WTC11 (cell line): ENCODE data around the gene SLC24A4. TPM values are rescaled to one million over a fixed set of nuclear protein-coding genes. Genes with fewer than 3 reads are reported as not detected.

Experiments used
- ATAC-seq: fragments of 200-7000 bp; cut with Tn5 transposase; 2 replicates; pipeline ENCODE4 v1.10.0; 2021; ENCODE audit warnings: mild to moderate bottlenecking, moderate library complexity
- CTCF ChIA-PET: fragments of 300-600 bp; sonication (Branson Sonifier 250); formaldehyde crosslinking; loops from one replicate; lab custom pipeline; 2021; ENCODE audit warnings: antibody characterized with exemption; lab: Charles Lee
- POLR2A ChIA-PET: fragments of 350-600 bp; sonication (Branson Sonifier 250); formaldehyde crosslinking; loops from one replicate; lab custom pipeline; 2021; ENCODE audit warnings: antibody characterized with exemption; lab: Charles Lee
- DNase-seq: peaks from one replicate; pipeline ENCODE4 v3.0.0; 2021; ENCODE audit warnings: low spot score
- H3K27ac Mint-ChIP-seq: 2 replicates; pipeline ENCODE4 v1.8.0; 2021; ENCODE audit warnings: mixed read lengths
- H3K27me3 Mint-ChIP-seq: 2 replicates; pipeline ENCODE4 v1.8.0; 2021; ENCODE audit warnings: low read depth, mild to moderate bottlenecking, moderate library complexity, mixed read lengths
- H3K36me3 Mint-ChIP-seq: 2 replicates; pipeline ENCODE4 v1.8.0; 2021; ENCODE audit warnings: mixed read lengths
- H3K4me1 Mint-ChIP-seq: 2 replicates; pipeline ENCODE4 v1.8.0; 2022; ENCODE audit warnings: mixed read lengths
- H3K4me3 Mint-ChIP-seq: 2 replicates; pipeline ENCODE4 v1.8.0; 2021; ENCODE audit warnings: mild to moderate bottlenecking, moderate library complexity, mixed read lengths
- H3K9me3 Mint-ChIP-seq: 2 replicates; pipeline ENCODE4 v1.8.0; 2021; ENCODE audit warnings: mixed read lengths
- AR ChIP-seq: fragments of 250-450 bp; sonication (Bioruptor Pico); IDR thresholded peaks from 2 replicates; pipeline ENCODE4 v1.9.0; 2021; ENCODE audit warnings: mild to moderate bottlenecking
- ATF3 ChIP-seq: sonication (generic); formaldehyde crosslinking; conservative IDR thresholded peaks from 2 replicates; pipeline ENCODE4 v1.8.1; 2022; ENCODE audit warnings: mild to moderate bottlenecking, missing genetic modification reagents
- ERG ChIP-seq: fragments of 250-450 bp; sonication (Bioruptor Pico); IDR thresholded peaks from 2 replicates; pipeline ENCODE4 v1.8.0; 2021; ENCODE audit warnings: mild to moderate bottlenecking
- FOXK1 ChIP-seq: sonication (generic); formaldehyde crosslinking; IDR thresholded peaks from 2 replicates; pipeline ENCODE4 v1.8.0; 2022; ENCODE audit warnings: mild to moderate bottlenecking, moderate library complexity, missing genetic modification reagents
- IRF1 ChIP-seq: sonication (generic); formaldehyde crosslinking; IDR thresholded peaks from 2 replicates; pipeline ENCODE4 v1.8.0; 2023; ENCODE audit warnings: missing genetic modification reagents
- MLX ChIP-seq: sonication (generic); formaldehyde crosslinking; IDR thresholded peaks from 2 replicates; pipeline ENCODE4 v1.8.1; 2023; ENCODE audit warnings: mild to moderate bottlenecking, missing genetic modification reagents, moderate library complexity
- MXD4 ChIP-seq: fragments of 250-450 bp; sonication (Bioruptor Pico); IDR thresholded peaks from 2 replicates; pipeline ENCODE4 v1.8.0; 2021; ENCODE audit warnings: mild to moderate bottlenecking, moderate library complexity, borderline replicate concordance
- NFATC4 ChIP-seq: fragments of 250-450 bp; sonication (Bioruptor Pico); IDR thresholded peaks from 2 replicates; pipeline ENCODE4 v1.9.0; 2021; ENCODE audit warnings: mild to moderate bottlenecking
- NFE2L1 ChIP-seq: sonication (generic); formaldehyde crosslinking; IDR thresholded peaks from 2 replicates; pipeline ENCODE4 v1.8.1; 2023; ENCODE audit warnings: missing genetic modification reagents
- PRRX2 ChIP-seq: fragments of 250-450 bp; sonication (Bioruptor Pico); IDR thresholded peaks from 2 replicates; pipeline ENCODE4 v1.8.0; 2021; ENCODE audit warnings: mild to moderate bottlenecking
- RELA ChIP-seq: sonication (generic); formaldehyde crosslinking; IDR thresholded peaks from 2 replicates; pipeline ENCODE4 v1.8.1; 2022; ENCODE audit warnings: missing genetic modification reagents, mild to moderate bottlenecking, borderline replicate concordance
- SMAD4 ChIP-seq: sonication (generic); formaldehyde crosslinking; IDR thresholded peaks from 2 replicates; pipeline ENCODE4 v1.8.0; 2022; ENCODE audit warnings: mild to moderate bottlenecking, missing genetic modification reagents
- TEAD1 ChIP-seq: sonication (generic); formaldehyde crosslinking; IDR thresholded peaks from 2 replicates; pipeline ENCODE4 v1.8.0; 2022; ENCODE audit warnings: mild to moderate bottlenecking, missing genetic modification reagents
- ZBTB21 ChIP-seq: sonication (generic); formaldehyde crosslinking; IDR thresholded peaks from 2 replicates; pipeline ENCODE4 v1.8.1; 2023; ENCODE audit warnings: mild to moderate bottlenecking, missing genetic modification reagents, borderline replicate concordance
- ZNF121 ChIP-seq: sonication (generic); formaldehyde crosslinking; IDR thresholded peaks from 2 replicates; pipeline ENCODE4 v1.8.0; 2023; ENCODE audit warnings: missing genetic modification reagents
- ZNF138 ChIP-seq: sonication (generic); formaldehyde crosslinking; conservative IDR thresholded peaks from 2 replicates; pipeline ENCODE4 v1.8.1; 2022; ENCODE audit warnings: mild to moderate bottlenecking, moderate library complexity, missing genetic modification reagents
- ZNF232 ChIP-seq: sonication (generic); formaldehyde crosslinking; IDR thresholded peaks from 2 replicates; pipeline ENCODE4 v1.8.0; 2022; ENCODE audit warnings: mild to moderate bottlenecking, missing genetic modification reagents
- ZNF671 ChIP-seq: fragments of 250-450 bp; sonication (Bioruptor Pico); IDR thresholded peaks from 2 replicates; pipeline ENCODE4 v1.8.0; 2021; ENCODE audit warnings: mild to moderate bottlenecking
- ZSCAN18 ChIP-seq: fragments of 250-450 bp; sonication (Bioruptor Pico); IDR thresholded peaks from 2 replicates; pipeline ENCODE4 v2.1.2; 2022; ENCODE audit warnings: mild to moderate bottlenecking, moderate library complexity
- total RNA-seq: library from RNA; stranded (reverse); gene quantifications from 3 replicates; pipeline ENCODE4 v1.2.3, GENCODE V29; 2021
- TF ChIP-seq, protein P1 (sequence below): sonication (generic); formaldehyde crosslinking; IDR thresholded peaks from 2 replicates; pipeline ENCODE4 v1.8.0; 2023; ENCODE audit warnings: mild to moderate bottlenecking, missing genetic modification reagents
- TF ChIP-seq, protein P2 (sequence below): sonication (generic); formaldehyde crosslinking; IDR thresholded peaks from 2 replicates; pipeline ENCODE4 v1.8.0; 2022; ENCODE audit warnings: mild to moderate bottlenecking, missing genetic modification reagents
- TF ChIP-seq, protein P3 (sequence below): sonication (generic); formaldehyde crosslinking; IDR thresholded peaks from 2 replicates; pipeline ENCODE4 v1.8.1; 2022; ENCODE audit warnings: mild to moderate bottlenecking, moderate library complexity, missing genetic modification reagents

SLC24A4 gene
- total RNA-seq, 1 experiment from 2014 or later: 0.90 TPM

- ChIA-PET POLR2A (no interaction called here), CTCF (interaction anchor here (1.0 to 1.5 kb wide), 2 partner anchors 9 to 30 kb away, joined by 3 read pairs; no protein-coding TSS in a partner anchor)
- peak; percentile 67 for ATAC-seq
- DNase-seq: no peak
- peaks cover 40% of the 10 kb centered on the region for H3K4me1 Mint-ChIP-seq
- H3K27ac Mint-ChIP-seq: no peak overlapping the region
- no peaks in the 10 kb centered on the region for H3K36me3 Mint-ChIP-seq
- H3K4me3 Mint-ChIP-seq: no peak overlapping the region
- TF ChIP-seq TEAD1 (CRISPR knock-in tag): no peak
- no peak for TF ChIP-seq NFATC4
- TF ChIP-seq FOXK1 (CRISPR knock-in tag): no peak
- TF ChIP-seq MXD4: no peak
- TF ChIP-seq, protein P1, sequence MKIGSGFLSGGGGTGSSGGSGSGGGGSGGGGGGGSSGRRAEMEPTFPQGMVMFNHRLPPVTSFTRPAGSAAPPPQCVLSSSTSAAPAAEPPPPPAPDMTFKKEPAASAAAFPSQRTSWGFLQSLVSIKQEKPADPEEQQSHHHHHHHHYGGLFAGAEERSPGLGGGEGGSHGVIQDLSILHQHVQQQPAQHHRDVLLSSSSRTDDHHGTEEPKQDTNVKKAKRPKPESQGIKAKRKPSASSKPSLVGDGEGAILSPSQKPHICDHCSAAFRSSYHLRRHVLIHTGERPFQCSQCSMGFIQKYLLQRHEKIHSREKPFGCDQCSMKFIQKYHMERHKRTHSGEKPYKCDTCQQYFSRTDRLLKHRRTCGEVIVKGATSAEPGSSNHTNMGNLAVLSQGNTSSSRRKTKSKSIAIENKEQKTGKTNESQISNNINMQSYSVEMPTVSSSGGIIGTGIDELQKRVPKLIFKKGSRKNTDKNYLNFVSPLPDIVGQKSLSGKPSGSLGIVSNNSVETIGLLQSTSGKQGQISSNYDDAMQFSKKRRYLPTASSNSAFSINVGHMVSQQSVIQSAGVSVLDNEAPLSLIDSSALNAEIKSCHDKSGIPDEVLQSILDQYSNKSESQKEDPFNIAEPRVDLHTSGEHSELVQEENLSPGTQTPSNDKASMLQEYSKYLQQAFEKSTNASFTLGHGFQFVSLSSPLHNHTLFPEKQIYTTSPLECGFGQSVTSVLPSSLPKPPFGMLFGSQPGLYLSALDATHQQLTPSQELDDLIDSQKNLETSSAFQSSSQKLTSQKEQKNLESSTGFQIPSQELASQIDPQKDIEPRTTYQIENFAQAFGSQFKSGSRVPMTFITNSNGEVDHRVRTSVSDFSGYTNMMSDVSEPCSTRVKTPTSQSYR (CRISPR knock-in tag): no peak
- TF ChIP-seq RELA (CRISPR knock-in tag): no peak
- no peak for TF ChIP-seq ZNF671 (CRISPR knock-in tag)
- TF ChIP-seq ZSCAN18 (CRISPR knock-in tag): no peak
- no peak for TF ChIP-seq NFE2L1 (CRISPR knock-in tag)
- TF ChIP-seq AR (CRISPR knock-in tag): no peak
- TF ChIP-seq ATF3 (CRISPR knock-in tag): no peak
- no peak for TF ChIP-seq ZNF121 (CRISPR knock-in tag)
- no peak for TF ChIP-seq MLX (CRISPR knock-in tag)
- no peak for TF ChIP-seq ZNF232 (CRISPR knock-in tag)
- TF ChIP-seq ERG (CRISPR knock-in tag): no peak
- no peaks in the 10 kb centered on the region for H3K27me3 Mint-ChIP-seq
- H3K9me3 Mint-ChIP-seq: no peaks in the 10 kb centered on the region
Observed at GRCh38 chr14:92382677-92383076, 59.7 kb downstream of the SLC24A4 start.

DNA sequence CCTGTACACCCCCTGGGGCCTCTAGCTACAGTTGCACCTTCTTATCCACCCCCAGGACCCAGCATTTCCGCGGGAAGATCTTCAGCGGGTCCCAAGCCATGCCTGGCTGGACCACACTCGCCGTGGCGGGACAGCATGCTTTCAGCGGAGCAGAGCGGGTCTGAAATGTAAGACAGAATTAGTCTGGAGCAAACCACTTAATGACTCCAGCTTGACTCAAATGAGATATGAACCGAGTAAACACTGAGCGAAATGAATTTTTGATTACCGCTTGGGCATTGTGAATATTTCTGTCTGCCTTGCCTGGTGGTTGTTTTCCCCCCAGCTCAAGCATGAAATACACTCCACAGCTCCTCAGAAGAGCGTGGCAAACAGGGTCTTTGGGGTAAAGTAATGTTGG is 60.8 kb downstream of the SLC24A4 start:
- H3K4me1 Mint-ChIP-seq: peaks cover 40% of the 10 kb centered on the region
- no peaks in the 10 kb centered on the region for H3K36me3 Mint-ChIP-seq
- no peak overlapping the region for H3K4me3 Mint-ChIP-seq
- H3K27ac Mint-ChIP-seq: 0 out of 2 replicates have a peak overlapping the region, but pooled peaks have one; percentile 73
- H3K27me3 Mint-ChIP-seq: no peaks in the 10 kb centered on the region
- ChIA-PET CTCF (interaction anchor here (1.4 to 1.5 kb wide), 2 partner anchors 8 to 303 kb away, joined by 3 to 5 read pairs; no protein-coding TSS in a partner anchor), POLR2A (interaction anchor here (0.6 kb wide), 1 partner anchor 195 kb away, joined by 3 read pairs; no protein-coding TSS in a partner anchor)
- ATAC-seq (no peak), DNase-seq (no peak)
- H3K9me3 Mint-ChIP-seq: no peaks in the 10 kb centered on the region
- TF ChIP-seq PRRX2 (no peak), ZNF138 (CRISPR knock-in tag) (no peak), ZBTB21 (CRISPR knock-in tag) (no peak), SMAD4 (no peak), RELA (CRISPR knock-in tag) (no peak), IRF1 (CRISPR knock-in tag) (no peak)
- TF ChIP-seq, protein P2, sequence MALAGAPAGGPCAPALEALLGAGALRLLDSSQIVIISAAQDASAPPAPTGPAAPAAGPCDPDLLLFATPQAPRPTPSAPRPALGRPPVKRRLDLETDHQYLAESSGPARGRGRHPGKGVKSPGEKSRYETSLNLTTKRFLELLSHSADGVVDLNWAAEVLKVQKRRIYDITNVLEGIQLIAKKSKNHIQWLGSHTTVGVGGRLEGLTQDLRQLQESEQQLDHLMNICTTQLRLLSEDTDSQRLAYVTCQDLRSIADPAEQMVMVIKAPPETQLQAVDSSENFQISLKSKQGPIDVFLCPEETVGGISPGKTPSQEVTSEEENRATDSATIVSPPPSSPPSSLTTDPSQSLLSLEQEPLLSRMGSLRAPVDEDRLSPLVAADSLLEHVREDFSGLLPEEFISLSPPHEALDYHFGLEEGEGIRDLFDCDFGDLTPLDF: no peak
- TF ChIP-seq, protein P3, sequence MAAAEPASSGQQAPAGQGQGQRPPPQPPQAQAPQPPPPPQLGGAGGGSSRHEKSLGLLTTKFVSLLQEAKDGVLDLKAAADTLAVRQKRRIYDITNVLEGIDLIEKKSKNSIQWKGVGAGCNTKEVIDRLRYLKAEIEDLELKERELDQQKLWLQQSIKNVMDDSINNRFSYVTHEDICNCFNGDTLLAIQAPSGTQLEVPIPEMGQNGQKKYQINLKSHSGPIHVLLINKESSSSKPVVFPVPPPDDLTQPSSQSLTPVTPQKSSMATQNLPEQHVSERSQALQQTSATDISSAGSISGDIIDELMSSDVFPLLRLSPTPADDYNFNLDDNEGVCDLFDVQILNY: no peak
